NCI-H2029 treated with DMSO at 0.1 percent for 48 hours (cell line): ENCODE data around the gene CCNE1.

ENCODE experiments used
- DNase-seq: peaks from one replicate; lab custom pipeline; 2025; lab: John Stamatoyannopoulos, UW

CCNE1 gene

DNA sequence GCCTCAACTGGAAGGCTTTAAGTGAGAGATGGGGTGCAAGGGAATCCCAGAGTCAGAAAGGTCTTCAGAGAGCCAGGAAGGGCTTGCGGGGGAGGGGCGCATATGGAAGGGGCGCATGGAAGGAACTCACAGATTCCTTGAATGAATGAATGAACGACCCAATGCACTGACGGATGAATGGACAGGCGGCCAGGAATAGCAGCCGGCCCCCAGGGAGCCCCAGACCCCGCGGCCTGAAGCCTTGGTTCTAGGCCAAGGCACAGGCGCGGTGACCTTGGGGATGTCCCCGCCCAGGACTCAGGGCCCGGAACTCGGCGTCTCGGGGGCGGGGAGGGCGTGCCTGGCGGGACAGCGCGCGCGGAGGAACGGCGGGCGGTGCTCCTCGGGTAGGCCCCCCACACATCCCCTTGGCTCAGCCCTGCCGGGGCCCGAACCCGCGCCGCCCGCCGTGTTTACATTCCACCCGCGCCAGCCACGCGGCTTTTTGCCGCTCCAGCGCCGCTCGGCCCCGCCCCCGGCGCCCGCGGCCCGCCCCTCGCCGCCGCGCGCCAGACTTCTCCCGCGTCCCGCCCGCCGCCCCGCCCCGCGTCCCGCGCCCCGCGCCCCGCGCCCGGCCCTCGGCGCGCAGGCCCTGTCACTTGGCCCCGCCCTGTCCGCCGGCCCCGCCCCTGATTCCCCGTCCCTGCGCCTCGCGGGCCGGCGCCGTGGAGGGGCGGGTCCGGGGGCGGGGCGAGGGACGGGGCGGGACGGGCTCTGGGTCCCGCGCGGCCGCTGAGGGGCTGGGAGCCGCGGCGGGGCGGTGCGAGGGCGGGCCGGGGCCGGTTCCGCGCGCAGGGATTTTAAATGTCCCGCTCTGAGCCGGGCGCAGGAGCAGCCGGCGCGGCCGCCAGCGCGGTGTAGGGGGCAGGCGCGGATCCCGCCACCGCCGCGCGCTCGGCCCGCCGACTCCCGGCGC, at the start of gene CCNE1:
CCNE1 (plus strand) TSS at position 867 of the 955 bp plus-strand sequence. CDS start 565 bp downstream, outside the sequence.
- DNase-seq, result peak; percentile 52

DNA sequence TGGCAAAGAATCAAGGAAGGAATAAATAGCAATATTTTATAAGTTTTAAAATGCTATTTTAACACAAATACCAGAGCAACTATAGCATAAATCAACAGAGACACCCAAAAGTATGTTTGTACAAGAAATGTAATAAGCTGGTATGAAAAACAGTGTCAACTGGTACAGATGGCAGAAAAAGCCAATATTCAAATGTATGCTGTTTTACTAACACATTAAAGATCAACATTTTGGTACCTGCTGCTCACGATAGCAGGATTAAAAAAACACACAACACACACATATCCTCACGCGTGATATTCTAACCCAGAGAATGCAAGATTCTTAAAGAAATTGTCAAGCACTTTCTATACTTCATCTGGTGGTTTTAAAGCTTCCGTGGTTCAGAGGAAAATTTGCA, 48.6 kb upstream of the CCNE1 start:
- no peak for DNase-seq

DNA sequence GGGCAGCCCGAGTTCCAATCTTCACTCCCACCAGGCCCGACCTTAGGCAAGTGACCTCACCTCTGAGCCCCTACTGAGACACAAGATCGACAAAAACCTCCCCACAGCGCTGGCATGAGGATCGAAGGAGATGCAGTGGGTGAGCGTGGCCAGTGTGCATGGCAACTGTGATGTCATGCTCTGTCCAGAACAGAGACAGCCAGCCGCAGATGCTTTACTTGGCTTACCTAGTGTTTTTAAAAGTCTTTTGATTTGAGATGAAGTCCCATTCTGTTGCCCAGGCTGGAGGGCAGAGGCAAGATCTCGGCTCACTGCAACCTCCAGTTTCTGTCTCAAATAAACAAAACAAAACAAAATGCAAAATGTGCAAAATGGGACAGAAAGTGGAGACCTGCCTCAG, 47.4 kb upstream of the CCNE1 start:
- no peak for DNase-seq

DNA sequence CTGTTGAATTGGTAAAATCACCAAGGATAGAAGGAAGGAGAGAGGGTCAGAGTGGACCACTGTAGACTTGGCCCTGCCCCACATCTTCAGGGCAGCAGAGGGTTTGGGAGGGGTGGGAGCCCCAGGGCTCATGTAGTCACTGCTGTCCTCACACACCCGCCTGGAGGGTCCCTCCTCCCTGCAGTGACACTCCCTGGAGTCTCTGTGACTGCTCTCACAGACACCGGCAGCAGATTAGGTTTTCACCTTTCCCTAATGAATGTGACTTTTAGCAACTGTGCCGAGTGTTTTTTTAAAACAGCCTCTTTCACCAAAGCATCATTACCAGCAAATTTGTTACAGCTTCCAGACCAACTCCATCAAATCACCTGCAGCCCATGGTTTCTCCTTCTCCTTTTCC, 45.7 kb upstream of the CCNE1 start:
- no peak for DNase-seq

DNA sequence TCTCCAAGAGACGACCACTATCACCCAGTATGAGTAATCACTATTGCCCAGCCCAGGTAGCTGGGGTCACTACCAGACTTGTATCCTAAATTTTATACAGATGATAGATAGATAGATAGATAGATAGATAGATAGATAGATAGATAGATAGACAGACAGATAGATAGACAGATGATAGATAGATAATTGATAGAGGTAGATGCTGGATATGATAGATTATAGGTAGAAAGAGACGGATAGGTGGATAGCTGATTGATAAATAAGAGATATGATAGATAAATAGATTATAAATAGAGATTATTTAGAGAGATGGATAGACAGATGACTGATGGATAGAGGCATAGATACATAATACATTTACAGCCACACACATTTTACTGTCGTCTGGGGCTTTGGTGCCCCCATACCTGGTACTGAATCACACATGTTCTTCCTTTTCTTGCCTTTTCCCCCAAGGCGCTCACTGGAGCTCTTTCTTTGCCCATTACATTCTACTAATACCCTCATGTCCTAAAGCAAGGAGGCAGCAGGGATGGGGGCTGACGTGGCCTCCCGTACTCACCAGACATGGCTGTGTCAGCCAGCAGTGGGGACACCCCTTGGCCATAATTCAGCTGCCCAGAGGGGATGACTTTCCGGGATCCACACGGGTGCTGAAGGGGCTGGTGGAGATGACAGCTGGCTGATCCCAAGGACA, 44.6 kb upstream of the CCNE1 start:
- no peak for DNase-seq

DNA sequence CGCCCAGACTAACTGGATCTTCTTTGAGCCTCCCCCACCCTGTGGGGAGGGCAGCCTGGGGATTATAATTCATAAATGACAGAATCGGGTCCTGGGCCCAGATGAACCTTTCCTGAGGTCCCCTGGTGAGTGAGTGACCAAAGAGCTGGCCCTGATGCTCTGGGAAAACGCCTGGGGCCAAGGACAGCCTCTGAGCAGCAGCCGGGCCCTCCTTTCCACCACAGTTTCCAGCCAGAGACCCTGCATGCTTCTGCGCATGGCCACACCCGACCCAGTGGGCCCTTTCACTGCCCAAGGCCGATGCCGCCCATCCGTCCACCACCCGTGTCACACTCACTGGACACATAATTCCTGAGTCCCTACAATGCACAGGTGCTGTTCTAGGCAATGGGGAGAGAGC, 43.6 kb upstream of the CCNE1 start:
- no peak for DNase-seq

DNA sequence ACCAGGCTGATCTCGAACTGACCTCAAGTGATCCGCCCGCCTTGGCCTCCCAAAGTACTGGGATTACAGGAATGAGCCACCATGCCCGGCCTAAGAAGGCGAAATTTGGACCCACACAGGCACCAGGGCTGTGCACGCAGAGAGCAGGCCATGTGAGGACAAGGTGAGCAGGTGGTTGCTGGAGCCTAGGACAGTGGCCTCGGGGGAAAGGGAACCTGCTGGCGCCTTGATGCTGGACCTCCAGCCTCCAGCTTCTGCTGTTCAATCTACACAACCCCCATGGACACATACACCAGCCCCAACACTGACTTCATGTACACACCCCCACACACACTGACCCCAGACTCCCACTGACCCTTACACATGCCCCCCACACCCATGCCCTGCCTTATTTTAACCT, 41.8 kb upstream of the CCNE1 start:
- no peak for DNase-seq

DNA sequence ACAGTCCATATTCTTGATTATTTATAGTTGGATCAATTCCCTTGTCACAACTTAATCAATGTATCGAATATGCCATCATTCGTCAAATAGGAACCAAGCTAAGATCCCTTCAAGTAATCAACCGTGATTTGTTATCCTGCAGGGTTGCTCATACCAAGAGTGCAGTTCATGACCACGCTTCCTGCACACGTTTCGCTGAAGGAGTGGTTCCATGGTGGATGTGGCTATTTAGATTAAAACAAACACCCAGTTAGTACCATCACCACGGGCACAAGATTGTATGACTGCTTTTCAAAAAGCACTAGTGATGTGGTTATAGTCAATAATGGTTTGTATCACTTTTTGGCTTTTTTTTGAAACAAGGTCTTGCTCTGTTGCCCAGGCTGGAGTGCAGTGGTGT, 41.1 kb upstream of the CCNE1 start:
- no peak for DNase-seq

DNA sequence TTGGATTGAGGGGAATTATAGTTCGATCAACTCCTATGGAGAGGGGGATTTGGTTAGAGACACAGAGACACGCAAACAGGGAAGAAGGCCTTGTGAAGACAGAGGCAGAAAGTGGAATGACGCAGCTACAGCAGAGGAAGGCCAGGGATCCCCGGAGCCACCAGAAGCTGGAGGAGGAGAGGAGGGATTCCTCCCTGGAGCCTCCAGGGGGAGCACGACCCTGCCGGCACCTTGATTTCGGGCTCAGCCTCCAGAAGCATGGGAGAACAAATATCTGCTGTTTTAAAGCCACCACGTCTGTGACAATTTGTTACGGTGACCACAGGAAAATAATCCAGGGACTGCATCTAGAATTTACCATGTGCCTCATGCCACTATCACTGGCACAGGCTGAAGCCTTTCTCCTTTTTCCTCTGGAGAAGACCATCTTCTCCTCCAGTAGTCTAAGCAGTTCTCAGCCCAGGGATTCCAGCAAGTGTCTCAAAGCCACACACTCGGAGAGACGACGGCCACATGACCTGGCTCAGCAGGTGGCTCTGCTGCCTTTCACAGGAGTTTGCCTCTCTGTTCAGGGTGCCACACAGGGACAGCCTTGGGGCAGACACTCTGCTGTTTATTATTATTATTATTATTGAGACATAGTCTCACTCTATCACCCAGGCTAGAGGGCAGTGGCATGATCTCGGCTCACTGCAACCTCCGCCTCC, 39.9 kb upstream of the CCNE1 start:
- DNase-seq, result no peak

DNA sequence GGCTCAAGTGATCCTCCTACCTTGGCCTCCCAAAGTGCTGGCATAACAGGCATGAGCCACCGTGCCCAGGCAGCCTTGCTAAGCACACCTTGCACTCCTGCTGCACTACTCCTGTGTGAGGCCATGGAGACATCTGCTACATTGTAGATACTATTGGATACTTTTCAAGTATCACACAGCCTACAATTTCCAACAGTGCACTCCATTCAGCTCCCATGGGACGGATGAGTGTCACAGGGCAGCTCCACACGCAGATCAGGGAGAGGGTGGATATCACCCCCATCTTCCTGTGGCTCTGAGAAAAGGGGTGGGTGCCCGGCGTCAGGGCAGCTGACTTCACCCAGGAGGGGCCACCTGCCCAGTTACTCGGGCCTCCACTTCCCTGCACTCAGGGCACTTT, 39.1 kb upstream of the CCNE1 start:
- no peak for DNase-seq

DNA sequence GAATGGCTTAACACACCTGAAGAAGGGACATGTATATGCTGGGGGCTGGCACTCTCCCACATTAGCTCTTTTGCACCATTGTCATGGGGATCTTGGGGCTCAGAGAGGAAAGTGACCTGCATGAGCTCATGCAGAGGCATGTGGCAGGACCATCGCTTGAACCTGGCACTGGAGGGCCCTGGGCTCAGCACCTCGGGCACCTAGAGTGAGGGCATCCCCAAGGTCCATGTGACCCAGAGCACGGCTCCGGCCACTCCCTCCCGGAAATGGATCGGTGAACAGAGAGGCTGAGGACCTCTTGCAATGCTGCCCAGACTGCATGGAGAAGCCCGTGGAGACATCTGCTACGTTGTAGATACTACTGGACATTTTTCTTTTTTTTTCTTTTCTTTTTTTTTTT, 38.6 kb upstream of the CCNE1 start:
- DNase-seq, result no peak

DNA sequence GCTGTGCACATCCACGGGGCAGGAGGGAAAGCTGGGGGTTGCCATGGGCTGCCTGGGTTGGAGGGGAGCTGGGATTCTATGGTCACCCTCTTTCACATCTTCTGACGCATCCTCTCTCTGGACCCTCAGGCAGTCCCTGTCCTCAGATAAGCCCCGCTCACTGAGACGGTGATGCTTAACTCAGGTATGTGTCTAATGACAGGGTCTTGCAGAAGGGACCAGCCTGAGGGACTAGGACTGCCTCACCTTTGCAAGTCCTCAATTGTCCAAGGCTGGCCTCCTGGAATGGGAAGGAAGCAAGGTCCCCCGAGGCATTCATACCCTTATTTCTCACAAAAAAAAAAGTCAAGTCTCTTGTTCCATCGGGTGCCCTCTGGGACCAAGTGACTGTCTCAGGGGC, 37.7 kb upstream of the CCNE1 start:
- DNase-seq, result no peak

DNA sequence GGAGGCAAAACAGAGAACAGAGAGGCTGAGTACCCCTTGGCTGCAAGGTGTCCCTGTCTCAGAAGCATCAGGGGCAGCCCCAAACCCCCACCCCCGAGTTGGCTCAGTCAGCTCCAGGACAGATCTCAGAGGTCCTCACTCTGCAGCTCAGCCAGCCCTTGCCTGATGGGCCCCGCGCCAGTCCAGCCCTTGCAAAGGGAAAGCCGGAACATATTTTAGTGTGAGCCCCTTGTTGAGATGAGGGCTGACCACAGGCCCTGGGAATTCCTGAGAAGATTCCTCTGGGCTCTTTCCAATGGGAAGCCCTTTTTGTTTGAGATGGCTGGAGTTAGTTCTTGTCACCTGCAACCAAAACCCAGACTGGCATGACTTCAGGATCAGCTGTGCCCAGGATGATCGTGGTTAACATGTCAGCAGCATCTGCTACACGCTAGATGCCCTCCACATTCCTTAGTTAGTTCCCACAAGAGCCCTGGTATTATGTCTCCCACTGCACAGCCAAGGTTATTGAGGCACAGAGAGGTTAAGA, 33.9 kb upstream of the CCNE1 start:
- no peak for DNase-seq

DNA sequence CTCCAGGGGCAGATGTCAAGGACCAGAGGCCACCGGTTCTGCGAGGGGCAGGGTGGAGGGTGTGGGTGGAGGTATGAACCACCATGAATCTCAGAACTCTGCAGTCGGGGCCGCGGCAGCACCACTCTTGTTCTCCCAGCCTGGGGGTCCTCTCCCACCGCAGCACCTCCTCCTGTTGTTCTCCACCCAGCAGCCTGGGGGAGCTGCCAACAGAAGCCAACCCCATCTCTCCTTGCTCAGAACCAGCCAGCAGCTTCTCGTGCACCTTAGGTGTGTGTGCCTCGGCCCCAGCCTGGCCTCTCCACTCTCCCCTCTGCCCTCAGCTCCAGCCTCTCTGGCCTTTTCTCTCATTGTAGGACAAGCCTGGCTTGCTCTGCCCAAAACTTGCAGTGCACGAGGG, 31.9 kb upstream of the CCNE1 start:
- DNase-seq, result no peak

DNA sequence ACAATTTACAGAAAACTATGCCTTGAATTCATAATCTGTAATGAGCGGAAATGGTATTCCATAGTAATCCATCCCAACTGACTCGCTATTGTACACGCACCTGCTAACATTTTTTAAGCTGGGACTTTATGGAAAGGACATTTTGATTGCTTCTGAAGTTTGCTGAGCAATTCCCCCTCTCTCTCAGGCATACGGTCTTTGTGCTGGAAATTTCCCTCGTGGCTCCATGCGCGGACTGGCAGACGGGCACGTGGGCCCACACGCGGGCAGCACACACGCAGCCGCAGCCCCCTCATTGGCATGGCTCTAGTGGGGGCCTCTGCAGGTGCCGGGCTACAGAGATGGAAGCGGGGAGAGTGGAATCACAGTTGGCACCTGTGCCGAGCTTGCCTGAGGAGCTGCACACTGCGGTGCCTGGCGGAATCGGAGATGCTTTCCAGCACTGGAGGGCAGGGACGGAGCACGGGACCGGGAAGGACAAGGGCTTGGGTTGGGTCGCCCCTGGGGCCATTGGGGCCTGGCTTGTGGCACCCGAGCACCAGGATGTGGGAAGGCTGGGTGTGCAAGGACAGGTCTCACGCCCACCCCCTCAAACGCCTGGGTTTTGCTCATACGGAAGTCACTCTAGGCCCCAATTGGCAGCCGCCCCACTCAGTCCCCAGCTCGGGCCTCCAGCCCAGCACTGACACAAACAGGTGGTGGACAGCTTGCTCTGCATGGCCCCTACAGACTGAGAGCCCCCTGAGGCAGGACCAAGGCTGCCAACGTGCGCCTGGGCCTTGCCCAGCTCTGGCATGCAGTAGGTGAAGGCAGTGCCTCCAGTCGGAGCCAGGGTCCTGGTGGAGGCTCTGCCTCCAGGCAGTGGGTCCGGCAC, 30.2 kb upstream of the CCNE1 start:
- DNase-seq, result no peak

DNA sequence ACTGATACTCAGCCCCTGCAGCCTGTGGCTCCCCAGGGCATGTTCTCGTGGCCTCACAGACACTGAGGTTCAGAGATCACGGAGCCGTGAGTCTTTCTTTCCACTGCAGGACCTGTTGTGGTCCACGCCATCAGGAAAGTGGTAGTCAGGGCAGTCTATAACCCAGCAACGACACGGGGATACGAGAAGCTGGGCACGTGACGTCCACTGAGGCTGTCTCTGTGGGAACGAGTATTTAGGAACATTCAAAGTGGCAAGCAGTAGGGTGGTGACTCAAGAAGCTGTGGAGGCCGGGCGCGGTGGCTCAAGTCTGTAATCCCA, 29.6 kb upstream of the CCNE1 start:
- DNase-seq, result no peak

DNA sequence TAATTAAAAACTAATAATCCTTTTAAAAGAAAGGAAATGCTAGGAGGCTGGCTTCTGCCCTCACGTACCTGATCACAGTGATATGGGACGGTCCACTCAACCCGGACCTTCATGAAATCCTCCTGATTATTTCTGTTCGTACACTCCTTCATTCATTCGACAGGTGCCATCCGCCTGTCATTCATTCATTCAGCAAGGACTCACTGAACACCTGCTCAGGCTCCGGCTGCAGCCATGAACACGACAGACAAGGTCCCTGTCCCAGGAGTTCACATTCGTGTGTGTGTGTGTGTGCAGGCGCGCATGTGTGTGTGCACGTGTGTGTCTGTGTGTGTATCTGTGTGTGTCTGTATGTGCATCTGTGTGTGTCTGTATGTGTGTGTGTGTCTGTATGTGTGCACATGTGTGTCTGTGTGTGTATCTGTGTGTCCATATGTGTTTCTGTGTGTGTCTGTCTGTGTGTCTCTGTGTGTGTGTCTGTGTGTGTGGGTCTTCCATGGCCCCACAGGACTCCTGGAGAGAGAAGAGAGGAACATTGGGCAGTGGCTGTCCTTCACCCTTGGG, 28.1 kb upstream of the CCNE1 start:
- no peak for DNase-seq

DNA sequence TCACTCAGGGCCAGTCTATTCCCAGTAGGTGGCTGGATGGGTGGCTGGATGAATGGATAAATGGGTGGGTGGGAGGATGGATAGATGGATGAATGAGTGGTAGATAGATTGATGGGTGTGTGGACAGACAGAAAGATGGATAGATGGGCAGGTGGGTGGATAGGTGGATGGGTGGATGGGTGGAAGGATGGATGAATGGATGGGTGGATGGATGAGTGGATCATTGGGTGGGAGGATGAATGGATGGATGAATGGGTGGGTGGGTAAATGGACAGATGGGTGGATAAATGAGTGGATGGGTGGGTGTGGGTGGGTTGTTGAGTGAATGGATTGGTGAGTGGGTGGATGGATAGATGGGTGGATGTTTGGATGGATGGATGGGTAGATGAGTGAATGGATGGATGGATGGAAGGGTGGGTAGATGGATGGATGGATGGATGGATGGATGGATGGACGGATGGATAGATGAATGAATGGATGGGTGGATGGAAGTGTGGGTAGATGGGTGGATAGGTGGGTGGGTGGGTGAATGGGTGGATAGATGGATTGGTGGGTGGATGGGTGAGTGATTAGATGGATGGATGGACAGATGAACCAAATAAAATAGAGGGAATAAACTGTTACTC, 27.1 kb upstream of the CCNE1 start:
- DNase-seq, result no peak

DNA sequence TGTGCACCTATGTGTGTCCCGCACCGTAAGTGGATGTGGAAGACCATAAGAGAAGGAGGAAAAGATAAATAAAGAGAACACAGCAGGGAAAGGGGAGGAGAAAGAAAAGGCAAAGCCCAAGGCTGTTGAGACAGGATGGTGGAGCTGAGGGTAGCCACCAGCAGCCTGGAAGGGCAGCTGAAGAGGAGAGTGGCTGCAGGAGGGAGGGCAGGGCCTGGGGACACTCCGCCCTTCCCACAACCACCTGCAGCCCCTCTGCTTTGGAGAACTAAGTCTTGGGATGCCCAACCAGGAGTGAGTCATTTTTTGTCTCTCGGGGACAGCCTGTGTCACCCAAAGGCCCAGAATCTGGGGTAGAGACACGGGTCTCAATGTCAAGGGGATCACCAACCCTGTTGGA, 26.4 kb upstream of the CCNE1 start:
- DNase-seq, result no peak

DNA sequence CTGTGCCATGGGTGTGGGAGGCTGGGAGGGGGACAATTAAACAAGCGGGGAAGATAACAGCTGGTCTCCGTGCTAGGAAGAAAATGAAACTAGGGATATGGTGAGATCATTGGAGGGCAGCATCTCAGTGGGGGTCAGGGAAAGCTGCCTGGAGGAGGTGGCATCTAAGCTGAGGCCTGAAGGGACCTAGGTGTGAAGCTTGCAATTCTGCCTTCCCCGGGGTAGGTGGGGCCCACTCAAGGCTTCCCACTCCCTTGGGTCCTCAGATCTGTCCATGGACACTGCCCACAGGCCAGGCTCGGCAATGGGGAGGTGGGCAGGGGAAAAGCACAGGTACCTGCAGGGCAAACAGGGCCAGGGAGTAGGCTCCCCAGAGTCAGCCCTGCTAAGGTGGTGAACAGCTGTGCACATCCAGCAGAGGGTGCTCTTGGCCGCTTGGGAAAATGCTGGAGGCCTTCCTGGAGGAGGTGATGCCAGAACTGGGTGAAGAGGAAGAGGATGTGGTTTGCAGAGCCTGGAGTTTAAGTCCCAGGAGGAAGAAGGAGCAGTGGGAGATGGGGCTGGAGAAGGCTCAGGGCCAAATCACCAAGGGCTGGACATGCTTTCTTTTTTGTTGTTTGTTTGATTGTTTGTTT, 25.7 kb upstream of the CCNE1 start:
- no peak for DNase-seq
